Stimulated activated CD8-positive, alpha-beta memory T cell treated with anti-CD3 and anti-CD28 coated beads, Interleukin-4, amount 100 ng/mL, for 48 hours (primary cell): Measurements from ENCODE around the gene TCAP.
"Not testable (repeated sequence)": the region's sequence is repeated elsewhere in the genome, so short reads cannot be mapped to it uniquely, and the experiment has no call there.

Source experiments
- DNase-seq: peaks from one replicate; pipeline ENCODE4 v3.0.0-alpha.2; 2020

TCAP gene

DNA sequence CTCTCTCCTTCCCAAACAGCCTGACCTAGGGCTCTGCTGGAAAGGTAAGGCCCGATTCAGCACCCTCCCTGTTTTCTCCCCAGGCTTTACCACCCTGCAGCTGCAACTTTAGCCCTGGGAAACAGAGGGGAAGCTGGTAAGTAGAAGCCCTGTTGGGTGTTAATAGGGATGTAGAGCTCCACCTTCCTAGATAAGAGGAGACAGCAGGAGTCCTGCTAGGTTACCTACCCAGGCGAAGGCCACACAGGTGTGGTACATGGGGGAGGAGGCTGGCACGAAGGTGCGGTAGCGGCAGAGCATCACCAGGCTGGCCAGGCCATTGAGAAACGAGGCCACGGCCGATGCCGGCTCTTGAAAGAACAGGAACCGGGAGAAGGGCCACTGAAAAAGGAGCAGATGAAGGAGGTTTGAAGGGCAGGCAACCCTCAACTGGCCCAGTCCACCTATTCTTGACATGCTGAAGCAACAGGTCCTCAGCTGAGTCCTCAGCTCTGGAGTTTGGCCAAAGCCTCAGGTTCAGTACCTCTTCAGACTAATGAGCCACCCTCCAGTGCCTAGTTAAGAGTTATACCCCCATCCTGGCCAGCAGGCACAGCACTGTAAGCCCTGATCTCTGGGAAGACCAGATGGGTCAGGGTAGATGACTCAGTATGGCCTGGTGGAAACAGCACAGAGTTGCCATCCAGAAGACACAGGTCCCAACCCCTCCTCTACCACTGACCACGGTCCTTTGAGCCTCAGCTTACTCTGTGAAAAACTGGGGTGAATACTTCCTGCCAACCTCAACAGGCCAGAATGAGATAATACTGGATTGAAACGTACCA lies 19.4 kb downstream of the TCAP start:
- DNase-seq, result no peak

DNA sequence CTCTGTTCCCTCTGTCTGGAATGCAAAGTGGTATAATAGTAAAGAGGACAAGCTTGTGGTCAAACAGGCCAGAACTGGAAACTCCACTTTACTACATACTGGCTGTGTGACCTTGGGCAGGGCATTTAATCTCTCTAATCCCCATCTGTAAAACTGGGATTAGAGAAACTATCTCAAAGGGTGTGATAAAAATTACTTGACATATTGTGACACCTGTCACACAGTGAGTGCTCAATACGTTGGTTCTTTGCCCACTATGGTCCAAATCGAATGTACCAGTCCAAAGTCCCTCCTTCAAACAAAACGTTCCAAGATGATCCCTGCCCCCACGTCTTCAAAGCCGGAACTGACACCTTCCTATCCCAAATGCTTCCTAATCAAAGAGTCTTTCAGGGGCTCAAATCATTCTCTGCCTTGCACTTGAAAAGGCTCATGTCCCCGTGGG lies 22.0 kb downstream of the TCAP start:
- no peak for DNase-seq

DNA sequence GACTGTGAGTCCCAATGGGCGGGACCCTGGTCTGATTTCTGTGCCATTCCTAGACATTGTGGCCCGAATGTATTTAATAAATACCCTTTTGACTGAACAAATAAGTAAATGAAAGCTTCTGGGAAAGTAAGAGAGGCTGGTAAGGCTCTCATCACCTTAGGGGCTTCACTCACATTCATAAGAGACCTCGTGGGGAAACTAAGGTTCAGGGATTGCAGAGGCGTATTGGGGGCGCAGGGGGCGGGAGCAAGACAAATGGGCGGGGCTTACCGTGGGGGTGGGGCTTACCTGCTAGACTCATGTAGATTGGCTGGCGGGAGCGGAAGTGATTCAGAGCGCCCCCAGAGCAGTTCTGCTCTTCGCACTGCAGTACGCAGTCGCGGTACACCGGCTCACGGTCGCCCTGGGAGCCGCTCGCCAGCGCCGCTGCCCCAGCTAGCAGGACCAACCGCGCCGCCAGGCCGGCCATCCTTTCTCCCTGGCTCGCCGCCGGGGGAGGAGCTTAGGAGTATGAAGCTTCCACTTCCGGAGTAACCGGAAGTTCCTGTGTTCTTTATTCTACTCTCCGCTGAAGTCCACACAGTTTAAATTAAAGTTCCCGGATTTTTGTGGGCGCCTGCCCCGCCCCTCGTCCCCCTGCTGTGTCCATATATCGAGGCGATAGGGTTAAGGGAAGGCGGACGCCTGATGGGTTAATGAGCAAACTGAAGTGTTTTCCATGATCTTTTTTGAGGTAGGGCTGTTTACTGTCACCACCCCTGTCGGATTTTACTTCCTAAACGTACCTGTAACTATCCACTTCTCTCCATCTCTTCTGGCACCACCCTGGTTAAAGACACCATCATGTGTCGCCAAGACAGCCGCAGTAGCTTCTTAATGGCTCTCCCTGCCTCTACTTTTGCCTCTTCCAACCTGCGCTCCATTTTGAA lies 22.7 kb downstream of the TCAP start, which contains the start of gene PGAP3:
TSS of gene PGAP3 (minus strand) at position 512 of the 929 bp plus-strand sequence. CDS start at position 469, 43 bp downstream.
- peak; percentile 91 for DNase-seq

DNA sequence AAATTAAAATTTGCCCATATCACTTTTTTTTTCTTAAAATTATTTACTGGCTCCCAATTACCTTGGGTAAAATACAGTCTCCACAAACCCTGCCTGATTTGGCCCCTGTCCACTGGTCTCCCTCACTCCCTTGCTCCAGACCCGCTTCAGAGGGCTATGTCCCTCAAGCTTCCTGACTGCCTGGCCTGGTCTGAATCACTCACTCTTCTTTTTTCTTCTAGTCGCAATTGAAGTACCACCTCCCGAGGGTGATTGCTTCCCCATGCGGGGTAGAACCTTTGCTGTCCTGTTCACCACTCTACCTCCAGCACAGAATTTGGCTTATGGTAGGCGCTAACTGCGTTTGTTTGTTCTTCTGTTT lies 23.3 kb downstream of the TCAP start:
- no peak for DNase-seq

DNA sequence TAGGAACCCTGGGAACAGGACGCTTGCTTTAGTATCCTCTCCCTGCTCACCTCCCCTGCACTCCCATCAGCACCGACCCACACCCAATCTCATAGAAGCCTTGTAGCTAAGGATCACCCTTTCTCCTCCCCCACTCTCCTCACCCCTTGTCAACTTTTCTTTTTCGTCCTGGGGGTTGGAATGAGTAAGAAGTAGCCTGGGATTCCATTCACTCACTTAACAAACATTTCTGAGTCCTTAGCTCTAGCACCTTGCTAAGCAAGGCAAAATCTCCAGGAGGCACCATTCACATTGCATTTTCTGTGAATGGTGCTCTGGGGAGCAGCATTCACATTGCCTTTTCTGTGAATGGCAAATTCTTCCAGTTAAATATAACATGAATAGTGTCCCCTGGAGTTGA lies 23.8 kb downstream of the TCAP start:
- no peak for DNase-seq

DNA sequence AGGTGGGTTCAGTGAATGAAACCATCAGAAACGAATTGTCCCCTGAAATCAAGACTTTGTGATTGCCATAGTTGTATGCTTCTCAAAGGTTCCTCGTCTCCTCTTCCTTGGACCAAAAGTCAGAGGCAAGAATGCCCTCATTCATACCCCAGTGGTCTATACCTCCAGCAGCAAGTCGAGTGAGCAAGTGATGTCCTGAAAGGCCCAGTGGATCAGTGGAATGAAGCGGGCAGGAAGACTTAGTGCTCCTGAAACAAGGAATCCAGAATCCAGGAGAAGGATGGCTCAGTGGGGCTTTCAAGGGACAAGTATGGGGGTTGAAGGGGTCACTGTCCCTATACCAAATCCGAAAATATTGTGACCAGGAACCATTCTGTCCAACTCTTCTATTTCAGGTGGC lies 29.4 kb downstream of the TCAP start:
- DNase-seq, result no peak

DNA sequence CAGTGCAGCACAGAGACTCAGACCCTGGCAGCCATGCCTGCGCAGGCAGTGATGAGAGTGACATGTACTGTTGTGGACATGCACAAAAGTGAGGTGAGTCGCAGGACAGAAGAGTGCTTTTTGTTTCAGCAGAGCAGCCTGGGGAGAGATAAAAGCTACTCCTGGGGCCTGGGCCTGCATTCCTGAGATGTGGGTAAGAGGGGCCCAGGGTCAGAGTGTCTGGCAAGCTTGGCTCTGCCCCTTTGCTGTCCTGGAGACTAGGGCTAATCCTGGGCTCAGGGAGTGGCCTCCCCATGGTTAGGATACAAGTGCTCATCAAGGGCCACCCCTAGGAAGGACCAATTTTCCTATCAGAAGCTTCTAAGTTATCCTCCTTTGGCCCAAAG lies 29.9 kb downstream of the TCAP start:
- DNase-seq, result no peak

DNA sequence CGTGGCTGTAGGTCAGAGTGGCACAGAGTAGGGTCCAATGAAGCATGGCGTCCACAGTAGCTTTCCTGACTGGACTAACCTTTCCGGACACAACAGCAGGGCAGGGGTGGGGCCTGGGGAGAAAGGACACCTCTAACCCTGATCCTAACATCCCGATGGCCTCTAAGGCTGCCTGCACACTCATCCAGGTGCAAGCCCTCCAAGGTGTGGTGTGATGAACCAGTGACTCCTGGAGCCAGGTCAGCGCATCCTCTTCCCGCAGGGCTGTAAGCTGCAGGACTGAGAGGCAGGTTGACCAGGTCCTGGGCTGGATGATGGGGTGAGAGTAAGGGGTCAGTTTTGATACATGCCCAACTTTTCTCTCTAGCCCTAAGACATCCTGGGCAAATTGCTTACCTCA lies 31.6 kb downstream of the TCAP start:
- DNase-seq, result no peak

DNA sequence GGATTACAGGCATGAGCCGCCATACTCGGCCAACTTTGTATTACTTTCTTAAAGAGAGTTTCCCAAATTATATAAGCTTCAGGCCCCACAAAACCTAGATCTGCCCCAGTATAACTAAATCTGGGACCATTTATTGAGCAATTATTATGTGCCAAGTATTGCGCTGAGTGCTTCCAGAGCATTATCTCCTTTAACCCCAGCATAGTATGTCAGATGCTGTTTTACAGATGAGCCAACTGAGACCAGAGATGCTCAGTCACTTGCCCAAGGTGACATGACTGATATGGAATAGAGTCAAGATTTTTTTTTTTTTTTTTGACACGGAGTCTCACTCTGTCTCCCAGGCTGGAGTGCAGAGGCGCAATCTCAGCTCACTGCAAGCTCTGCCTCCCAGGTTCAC lies 32.8 kb downstream of the TCAP start:
- no peak for DNase-seq

DNA sequence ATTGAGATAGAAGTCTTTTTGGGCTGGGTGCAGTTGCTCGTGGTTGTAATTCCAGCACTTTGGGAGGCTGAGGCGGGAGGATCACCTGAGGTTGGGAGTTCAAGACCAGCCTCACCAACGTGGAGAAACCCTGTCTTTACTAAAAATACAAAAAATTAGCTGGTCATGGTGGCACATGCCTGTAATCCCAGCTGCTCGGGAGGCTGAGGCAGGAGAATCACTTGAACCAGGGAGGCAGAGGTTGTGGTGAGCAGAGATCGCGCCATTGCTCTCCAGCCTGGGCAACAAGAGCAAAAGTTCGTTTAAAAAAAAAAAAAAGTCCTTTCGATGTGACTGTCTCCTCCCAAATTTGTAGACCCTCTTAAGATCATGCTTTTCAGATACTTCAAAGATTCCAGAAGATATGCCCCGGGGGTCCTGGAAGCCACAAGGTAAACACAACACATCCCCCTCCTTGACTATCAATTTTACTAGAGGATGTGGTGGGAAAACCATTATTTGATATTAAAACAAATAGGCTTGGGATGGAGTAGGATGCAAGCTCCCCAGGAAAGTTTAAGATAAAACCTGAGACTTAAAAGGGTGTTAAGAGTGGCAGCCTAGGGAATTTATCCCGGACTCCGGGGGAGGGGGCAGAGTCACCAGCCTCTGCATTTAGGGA lies 34.1 kb downstream of the TCAP start:
- DNase-seq, result not testable (repeated sequence)

DNA sequence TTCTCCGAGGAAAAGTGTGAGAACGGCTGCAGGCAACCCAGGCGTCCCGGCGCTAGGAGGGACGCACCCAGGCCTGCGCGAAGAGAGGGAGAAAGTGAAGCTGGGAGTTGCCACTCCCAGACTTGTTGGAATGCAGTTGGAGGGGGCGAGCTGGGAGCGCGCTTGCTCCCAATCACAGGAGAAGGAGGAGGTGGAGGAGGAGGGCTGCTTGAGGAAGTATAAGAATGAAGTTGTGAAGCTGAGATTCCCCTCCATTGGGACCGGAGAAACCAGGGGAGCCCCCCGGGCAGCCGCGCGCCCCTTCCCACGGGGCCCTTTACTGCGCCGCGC lies 34.6 kb downstream of the TCAP start, which contains the start of gene ERBB2:
TSS of gene ERBB2 (plus strand) at position 247 of the 330 bp plus-strand sequence. CDS start 175 bp downstream, outside the sequence.
- DNase-seq, result no peak

DNA sequence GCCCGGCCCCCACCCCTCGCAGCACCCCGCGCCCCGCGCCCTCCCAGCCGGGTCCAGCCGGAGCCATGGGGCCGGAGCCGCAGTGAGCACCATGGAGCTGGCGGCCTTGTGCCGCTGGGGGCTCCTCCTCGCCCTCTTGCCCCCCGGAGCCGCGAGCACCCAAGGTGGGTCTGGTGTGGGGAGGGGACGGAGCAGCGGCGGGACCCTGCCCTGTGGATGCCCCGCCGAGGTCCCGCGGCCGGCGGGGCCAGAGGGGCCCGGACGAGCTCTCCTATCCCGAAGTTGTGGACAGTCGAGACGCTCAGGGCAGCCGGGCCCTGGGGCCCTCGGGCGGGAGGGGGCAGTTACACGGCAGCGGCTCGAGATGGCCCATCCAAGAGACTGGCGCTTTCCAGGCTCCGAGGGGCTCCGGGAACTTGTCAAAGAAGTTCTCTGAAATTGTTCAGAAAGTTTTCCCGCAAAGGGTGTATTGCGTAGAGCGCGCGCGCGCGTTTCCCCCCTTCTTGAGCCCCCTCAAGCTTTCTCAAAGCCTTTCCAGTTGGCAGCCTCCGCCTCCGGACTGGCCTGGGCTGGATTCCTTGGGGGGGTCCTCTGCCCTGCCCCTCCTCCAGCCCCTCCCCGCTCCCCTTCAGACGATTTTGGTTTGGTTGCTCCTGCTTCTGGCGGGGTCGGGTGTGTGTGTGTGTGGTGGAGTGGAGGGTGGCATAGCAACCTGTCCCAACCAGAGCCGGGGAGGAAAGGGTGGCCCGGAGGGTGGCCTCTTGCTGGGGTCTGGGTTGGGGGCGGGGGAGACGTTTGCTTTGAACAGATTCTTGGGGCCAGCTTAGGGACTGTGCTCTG lies 35.2 kb downstream of the TCAP start:
- no peak for DNase-seq

DNA sequence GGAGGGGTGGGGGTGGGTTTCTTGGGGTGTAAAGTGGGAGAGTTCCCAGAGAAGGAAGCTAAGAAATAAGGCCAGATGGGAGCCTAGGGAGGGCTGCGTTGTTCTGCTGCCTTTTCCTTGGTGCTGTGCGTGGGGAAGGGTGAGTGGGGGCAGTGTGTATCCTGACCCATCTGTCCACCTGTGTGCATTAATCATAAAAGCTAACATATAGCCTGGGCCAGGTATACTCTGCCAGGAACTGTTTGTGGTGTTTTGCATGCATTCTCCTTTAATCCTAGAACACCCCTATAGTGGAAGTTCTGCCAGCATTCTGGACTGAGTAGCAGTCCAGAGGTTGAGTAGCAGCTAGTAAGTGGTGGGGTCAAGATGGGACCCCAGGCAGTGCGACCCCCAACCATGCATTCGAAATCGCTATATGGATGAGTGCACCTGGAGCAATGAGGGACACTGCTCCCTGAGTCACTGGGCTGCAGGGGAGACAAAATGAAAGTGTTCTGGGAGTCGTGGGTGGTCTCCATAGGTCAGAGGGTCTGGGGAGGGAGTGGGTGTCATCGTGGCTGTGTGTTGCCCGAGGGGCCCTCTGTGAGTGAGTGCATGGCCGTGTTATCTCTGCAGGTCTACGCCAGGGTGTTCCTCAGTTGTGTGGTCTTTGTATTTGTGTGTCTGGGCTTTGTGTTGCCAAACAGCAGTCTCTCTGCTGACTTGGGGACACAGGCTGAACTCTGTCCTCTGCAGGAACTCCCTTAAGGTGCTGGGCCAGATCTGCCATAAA lies 36.0 kb downstream of the TCAP start:
- DNase-seq, result no peak

DNA sequence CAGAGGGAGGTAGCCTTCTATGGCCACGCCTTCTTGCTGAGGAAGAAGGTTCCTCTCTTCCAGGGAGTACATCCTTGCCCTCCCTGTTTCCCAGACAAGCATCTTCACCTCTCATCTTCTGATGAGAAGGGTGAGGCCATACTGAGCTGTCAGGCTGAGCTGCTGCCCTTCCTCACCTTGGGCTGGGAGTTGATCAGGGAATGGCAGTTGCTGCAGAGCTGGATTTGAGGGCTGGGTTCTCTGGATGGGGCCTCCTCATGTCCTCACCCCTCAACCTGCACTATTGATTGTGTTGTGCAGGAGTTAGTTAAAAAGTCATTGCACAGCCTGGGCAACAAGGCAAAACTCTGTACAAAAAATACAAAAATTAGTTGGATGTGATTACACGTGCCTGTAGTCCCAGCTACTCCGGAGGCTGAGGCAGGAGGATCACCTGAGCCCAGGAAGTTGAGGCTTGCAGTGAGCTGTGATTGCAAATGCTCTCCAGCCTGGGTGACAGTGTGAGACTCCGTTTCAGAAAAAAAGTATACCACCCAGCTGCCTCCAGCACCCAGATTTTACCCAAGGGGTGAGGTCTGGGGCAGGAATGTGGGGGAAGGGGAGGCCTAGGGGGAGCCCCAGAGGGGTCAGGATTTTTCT lies 36.8 kb downstream of the TCAP start:
- DNase-seq, result no peak

DNA sequence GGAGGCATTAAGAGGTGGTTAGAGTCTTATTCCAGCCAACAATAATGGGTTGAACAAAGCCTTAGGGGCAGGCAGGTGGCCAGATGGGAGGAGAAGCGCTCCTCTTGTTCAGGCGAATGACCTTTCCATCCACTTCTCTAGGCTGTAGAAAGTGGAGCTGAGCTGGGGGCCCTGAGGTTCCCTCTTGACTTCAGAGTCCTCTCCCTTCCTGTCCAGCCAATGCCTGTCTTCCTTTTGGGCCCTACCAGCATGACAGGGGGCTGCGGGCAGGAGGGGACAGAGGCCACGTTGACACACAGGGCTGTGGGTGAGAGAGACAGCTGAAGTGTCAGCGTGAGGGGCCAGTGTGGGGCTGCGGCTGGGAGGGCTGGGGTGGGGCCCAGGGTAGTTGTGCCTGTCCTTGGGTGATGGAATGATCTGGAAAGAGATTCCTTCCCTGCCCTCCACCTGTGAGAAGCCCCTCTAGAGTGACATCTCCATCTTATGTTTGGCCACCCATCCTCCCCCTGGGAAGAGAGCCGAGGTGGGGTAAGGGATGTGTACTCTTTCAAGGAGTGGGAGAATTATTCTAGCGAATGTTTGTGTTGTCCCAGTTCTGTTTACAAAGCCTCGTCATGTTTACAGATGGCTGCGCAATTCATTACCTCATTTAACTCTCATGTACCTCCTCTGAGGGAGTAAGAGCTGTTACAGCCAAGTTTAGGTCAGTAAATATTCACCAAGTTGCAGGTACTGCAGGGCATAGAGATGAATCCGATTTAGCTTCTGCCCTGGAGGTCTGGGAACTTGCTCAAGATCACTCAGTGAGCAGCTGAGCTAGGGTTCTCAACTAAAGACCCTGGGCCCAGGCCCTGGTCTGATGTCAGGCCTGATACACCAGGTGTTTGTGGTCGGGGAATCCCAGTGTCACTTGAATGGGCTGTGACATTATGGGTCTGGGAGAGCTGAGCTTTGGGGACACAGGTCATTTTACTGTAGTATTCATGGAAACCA lies 38.0 kb downstream of the TCAP start:
- no peak for DNase-seq

DNA sequence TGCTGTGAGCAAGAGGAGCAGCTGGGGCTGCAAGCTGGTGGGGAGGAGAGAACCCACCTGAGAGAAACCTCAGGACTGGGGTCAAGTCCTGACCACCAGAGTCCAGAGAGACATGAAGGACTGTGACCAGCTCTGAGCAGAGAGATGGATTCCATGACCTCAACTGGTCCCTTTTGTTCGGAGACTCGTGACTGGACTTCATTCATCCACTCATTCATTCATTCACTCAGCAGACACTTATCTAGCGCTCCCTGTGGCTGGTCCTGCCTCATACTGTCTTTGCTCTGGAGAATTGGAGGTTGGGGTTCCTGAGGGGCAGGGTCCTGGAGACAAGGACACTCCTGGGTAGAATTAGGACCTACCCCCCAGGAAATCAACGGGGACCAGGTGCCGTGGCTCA lies 38.8 kb downstream of the TCAP start:
- DNase-seq, result no peak

DNA sequence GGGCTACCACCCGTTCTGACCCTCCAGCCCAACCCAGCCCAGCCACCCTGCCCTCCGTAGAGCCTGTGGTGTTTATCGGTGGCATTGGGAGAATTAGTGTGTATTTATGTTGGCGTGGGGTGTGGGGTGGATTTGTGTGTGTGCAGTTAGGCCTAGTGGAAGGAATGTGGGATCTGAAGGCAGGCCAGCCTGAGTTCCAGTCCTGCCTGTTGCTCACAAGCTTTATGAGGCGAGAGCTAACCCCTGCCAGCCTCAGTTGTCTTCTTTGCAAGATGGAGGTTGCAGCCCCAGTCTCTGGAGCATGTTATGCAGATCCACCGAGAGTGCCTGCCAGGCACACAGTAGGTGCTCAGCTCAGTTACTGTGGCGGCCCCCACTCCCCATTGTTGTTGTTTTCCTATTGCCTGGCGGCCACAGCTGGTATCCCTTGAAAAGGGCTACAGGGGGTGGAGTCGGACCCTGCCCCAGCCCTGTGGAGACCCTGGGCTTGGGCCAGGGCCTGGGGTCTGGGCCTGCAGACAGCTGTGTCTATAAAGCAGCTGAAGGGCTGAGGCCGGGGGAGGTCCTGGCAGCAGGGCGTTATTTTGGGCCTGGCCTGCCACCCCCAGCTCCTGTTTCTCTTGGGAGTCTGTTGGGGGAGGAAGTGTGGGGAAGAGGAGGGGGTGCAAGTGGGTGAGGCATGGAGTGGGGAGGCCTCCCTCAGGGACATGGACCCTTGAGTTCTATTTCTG lies 39.8 kb downstream of the TCAP start:
- DNase-seq, result no peak

DNA sequence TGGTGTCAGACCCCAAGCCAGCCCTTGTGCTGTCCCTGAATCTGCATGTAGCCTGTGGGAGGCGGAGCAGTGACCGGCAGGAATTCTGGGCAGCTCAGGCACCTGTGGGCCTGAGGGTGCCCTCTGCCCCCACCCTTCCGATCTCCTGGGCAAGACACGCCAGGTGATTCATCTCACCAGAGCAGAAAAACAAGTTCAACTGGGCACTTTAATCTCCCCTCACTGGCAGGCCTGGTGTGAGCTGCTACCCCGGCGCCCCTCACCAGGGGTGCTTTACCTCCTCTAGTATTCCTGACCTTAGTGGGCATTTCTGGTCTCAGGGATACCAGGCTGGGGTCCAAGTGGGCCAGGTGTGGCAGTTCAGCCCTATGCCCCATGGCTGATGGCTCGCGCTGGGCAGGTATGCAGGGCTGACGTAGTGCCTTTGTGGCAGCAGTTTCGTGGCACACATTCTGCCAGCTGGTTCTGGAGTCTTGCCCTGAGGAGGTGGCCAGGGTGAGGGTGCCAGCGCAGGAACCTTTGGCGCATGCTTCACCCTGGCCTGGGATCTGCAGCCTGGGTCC lies 40.7 kb downstream of the TCAP start:
- DNase-seq, result no peak

DNA sequence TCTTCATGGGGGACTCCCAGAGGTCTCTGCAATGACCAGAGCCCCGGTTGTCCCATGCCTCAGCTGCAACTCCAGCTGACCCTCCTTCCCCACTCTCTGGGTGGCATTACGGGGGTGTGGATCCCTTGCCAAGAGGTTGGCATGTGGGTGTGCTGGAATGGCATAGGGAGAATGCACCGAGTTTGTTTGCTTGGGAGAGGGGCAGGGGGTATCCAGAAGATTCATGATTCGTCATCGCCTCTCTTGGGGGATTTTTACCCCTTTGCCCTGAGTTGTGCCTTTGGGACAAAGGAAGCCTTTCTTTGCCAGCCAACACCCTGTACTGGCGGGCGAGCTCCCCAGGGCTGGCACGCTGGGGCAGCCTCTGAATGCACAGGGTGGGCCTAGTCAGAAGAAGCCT lies 41.2 kb downstream of the TCAP start:
- no peak for DNase-seq
